D721Med (cell line): ENCODE results near the gene UVRAG.

Experiments
- DNase-seq: peaks from one replicate; pipeline ENCODE4 v3.0.0; 2011; ENCODE audit warnings: low spot score; ENCODE audit not compliant: insufficient read length
- FAIRE-seq: peaks from 2 replicates; lab custom pipeline; 2011; peaks lifted over from hg19 to GRCh38; lab: Jason Lieb, UNC
- TF ChIP-seq, protein P1 (sequence below): IDR thresholded peaks from 2 replicates; pipeline ENCODE4 v1.5.1; 2012; ENCODE audit warnings: mild to moderate bottlenecking, control low read depth; ENCODE audit not compliant: insufficient read depth; ENCODE audit errors: missing control alignments

The UVRAG gene

DNA sequence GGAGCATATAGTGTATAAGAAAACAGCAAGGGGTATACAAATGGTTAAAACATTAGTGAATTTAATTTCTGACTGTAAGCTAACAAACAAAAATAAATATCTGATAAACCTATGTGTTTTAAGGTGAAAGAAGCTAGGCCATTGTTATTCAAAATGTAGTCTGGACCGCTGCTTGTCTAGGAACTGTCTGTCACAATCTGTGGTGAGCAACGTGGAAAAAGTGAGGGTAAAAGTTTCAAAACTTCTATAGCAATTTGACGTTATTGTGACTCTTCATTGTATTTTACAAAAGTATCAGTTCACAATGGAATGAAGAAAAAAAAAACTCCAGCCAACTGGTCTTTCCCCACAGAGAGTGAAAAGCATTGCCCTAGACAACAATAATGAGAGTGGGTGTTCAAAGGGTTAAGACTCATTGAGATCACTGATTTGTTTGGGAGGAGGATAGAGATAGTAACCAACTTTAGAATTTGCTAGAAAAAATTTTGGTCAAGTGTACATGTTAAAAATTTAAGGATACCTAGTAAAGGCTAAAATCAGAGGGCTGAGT is 79.1 kb downstream of the UVRAG start:
- DNase-seq (no peak), FAIRE-seq (no peak)
- TF ChIP-seq, protein P1, sequence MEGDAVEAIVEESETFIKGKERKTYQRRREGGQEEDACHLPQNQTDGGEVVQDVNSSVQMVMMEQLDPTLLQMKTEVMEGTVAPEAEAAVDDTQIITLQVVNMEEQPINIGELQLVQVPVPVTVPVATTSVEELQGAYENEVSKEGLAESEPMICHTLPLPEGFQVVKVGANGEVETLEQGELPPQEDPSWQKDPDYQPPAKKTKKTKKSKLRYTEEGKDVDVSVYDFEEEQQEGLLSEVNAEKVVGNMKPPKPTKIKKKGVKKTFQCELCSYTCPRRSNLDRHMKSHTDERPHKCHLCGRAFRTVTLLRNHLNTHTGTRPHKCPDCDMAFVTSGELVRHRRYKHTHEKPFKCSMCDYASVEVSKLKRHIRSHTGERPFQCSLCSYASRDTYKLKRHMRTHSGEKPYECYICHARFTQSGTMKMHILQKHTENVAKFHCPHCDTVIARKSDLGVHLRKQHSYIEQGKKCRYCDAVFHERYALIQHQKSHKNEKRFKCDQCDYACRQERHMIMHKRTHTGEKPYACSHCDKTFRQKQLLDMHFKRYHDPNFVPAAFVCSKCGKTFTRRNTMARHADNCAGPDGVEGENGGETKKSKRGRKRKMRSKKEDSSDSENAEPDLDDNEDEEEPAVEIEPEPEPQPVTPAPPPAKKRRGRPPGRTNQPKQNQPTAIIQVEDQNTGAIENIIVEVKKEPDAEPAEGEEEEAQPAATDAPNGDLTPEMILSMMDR = no peak

DNA sequence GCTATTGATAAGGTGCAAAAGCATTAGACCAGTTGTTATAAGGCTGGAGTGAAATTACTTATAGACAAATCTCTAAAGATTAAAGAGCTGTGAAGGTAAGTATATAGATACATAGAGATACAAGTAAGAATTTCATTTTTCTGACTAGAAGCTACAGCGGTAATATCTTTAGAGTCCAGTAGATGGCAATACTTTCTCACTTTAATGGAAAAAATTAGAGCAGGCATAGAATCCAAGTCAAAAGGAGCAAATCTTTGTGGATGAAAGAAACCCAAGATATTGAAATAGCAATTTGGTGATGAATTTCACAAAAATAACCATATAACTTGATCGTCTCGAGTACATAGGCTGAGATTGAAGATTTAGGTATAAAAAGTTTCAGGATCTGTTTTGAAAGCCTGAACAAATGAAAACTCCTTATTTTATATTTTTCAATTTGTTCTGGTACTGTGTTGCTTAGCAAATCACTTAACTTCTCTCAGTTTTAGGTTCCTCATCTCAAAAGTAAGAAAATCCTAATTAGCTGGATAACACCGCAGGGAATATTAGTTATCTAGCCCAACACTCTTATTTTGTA is 81.9 kb downstream of the UVRAG start:
- no peak for DNase-seq
- peak; percentile 78 for FAIRE-seq

DNA sequence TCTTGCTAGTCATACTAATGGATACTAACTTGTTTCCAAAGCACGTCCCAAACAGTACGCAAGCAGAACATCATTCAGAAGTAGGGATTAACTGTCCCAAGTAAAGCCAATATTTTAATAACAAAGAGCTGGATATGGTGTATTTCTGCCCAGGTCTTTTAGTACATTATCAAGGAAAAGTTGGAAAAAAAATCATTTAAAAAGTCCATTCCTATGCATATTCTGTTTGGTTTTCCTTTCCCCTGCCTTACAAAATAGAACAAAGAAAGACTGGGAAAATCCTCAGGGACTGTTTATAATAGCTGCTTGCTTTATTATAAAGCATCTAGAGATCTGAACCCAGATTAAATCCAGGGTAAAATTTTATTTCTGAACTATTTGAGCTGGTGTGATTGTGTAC is 83.9 kb downstream of the UVRAG start:
- DNase-seq = no peak
- TF ChIP-seq, protein P1 = no peak
- no peak for FAIRE-seq

More for the DNA sequence above, 81.9 kb downstream of the UVRAG start:
- TF ChIP-seq, protein P1 = peak; percentile 70

DNA sequence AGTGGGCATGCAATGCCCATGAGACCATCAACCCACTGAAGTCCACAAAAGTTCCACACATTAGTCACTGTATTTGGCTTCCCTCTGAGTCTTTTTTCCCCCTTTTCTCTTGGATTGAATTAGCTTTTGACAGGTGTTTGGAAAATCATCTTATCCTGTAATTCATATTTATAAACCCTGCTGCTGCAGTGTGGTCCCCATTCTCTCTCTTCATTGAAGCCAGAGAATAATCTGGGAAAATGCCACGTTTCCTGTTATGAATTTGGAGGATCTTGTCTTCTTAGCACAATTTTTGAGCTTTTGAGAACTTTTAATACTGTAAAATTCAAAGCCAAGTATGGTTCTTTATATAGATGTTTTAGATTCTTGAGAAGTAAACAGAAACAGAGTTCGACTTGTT is 84.8 kb downstream of the UVRAG start:
- DNase-seq = no peak
- FAIRE-seq = no peak
- TF ChIP-seq, protein P1 = no peak

DNA sequence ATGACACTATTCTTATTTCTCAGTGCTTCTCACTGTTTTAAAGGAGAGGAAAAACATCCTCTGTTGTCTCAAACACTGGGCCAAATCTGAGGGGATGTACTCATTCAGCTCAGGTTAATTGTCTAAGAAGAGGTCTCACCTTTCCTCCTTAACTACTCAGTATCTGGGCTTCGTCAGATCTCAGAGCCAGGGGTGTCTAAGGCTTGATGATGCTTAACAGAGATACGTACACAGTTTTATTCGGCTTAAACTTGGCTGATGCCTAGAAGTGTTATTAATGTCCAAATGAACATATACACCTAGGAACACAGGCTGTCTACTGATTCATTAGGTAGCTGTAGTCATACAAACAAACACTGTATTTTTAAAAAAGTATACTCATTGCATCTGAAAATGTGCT is 85.8 kb downstream of the UVRAG start:
- TF ChIP-seq, protein P1 = no peak
- no peak for FAIRE-seq
- no peak for DNase-seq

DNA sequence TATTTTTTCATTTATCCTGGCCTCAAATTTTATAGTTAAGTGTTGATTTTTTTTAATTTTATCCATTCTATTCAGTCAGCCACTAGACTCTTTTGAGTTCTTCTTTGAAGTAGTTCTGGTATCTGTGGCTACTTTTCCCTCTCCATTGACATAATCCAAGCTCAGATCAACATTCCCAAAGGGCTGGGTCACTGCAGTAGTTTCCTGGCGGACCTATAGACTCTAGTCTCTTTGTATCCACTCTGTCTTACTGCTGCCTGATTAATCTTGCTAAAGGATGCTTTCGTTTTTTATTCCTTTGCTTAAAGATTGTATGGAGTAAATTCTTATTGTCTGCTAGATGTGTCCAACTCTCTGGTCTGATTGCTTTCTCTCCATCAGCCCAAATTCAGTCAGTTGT is 87.6 kb downstream of the UVRAG start:
- DNase-seq (no peak), FAIRE-seq (no peak)
- TF ChIP-seq, protein P1 = no peak

DNA sequence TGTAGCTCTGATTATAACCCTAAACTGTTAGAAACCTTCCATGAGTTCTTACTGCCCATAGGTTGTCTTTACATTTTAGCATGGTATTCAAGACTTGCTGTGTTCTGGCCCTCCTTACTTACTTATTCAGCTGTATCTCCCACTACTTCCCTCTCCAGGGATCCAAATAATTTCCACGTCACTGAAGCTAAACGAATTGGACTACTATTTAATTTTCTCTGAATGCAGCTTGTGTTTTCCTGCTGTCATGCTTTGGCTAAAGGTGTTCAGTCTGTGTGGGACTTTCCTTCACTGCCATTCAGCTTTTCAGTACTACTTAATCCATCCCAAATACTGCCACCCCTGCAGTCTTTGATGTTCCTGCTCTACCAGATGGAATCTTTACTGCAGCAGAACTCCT is 88.3 kb downstream of the UVRAG start:
- no peak for FAIRE-seq
- TF ChIP-seq, protein P1 = no peak
- no peak for DNase-seq
